Nephron progenitor cell (in vitro differentiated cells): ENCODE measurements around the gene NISCH.

Experiments used
- DNase-seq: peaks from one replicate; pipeline ENCODE4 v3.0.0; 2021
- H3K27ac Mint-ChIP-seq: 2 replicates; pipeline ENCODE4 v1.8.0; 2021; ENCODE audit warnings: mild to moderate bottlenecking, moderate library complexity, mixed read lengths
- H3K27me3 Mint-ChIP-seq: 2 replicates; pipeline ENCODE4 v1.8.0; 2021; ENCODE audit warnings: mild to moderate bottlenecking, low read depth, mixed read lengths; ENCODE audit not compliant: poor library complexity
- H3K36me3 Mint-ChIP-seq: 2 replicates; pipeline ENCODE4 v1.8.0; 2021; ENCODE audit warnings: low read depth, mixed read lengths
- H3K4me1 Mint-ChIP-seq: 2 replicates; pipeline ENCODE4 v1.8.0; 2021; ENCODE audit warnings: mixed read lengths
- H3K4me3 Mint-ChIP-seq: 2 replicates; pipeline ENCODE4 v1.8.0; 2021; ENCODE audit warnings: mild to moderate bottlenecking, moderate library complexity, mixed read lengths
- H3K9me3 Mint-ChIP-seq: 2 replicates; pipeline ENCODE4 v1.8.0; 2021; ENCODE audit warnings: mild to moderate bottlenecking, moderate library complexity, mixed read lengths
- TF ChIP-seq, protein P1 (sequence below): fragments of 200-600 bp; sonication (generic); IDR thresholded peaks from 2 replicates; pipeline ENCODE4 v1.5.0; 2021; ENCODE audit warnings: antibody characterized with exemption

NISCH gene

DNA sequence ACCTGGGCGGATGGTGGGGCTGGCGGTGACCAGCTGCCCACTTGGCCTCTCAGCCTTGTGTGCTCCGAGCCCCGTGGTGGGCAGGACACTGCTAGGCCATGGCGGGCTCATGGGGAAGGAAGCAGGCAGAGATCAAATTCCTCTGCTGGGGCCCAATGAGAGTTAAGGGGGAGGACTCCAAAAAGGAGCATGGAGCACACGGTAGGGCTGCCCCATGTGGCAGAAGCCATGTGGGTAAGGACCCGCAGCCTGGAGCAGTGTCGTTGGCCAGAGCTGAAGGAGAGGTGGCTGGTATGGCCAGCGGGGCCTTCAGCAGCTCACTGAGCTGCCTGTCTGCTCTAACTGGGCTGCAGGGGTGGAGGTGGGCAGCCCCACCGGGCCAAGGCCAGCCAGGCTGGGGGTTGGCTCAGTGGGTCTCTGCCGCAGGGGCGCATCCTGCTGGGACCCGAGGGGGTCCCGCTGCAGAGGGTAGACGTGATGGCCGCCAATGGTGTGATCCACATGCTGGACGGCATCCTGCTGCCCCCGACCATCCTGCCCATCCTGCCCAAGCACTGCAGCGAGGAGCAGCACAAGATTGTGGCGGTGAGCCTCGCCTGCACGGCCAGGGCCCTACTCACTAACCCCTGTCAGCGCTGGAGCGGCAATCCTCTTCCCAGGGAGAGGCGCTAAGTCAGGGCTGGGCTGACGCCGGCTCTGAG is 51.0 kb downstream of the NISCH start:
- no peaks in the 10 kb centered on the region for H3K9me3 Mint-ChIP-seq
- peaks cover 5% of the 10 kb centered on the region for H3K27me3 Mint-ChIP-seq
- no peak overlapping the region for H3K27ac Mint-ChIP-seq
- no peak for DNase-seq
- no peak overlapping the region for H3K4me3 Mint-ChIP-seq
- H3K36me3 Mint-ChIP-seq: no peaks in the 10 kb centered on the region
- TF ChIP-seq, protein P1, sequence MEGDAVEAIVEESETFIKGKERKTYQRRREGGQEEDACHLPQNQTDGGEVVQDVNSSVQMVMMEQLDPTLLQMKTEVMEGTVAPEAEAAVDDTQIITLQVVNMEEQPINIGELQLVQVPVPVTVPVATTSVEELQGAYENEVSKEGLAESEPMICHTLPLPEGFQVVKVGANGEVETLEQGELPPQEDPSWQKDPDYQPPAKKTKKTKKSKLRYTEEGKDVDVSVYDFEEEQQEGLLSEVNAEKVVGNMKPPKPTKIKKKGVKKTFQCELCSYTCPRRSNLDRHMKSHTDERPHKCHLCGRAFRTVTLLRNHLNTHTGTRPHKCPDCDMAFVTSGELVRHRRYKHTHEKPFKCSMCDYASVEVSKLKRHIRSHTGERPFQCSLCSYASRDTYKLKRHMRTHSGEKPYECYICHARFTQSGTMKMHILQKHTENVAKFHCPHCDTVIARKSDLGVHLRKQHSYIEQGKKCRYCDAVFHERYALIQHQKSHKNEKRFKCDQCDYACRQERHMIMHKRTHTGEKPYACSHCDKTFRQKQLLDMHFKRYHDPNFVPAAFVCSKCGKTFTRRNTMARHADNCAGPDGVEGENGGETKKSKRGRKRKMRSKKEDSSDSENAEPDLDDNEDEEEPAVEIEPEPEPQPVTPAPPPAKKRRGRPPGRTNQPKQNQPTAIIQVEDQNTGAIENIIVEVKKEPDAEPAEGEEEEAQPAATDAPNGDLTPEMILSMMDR: no peak
- H3K4me1 Mint-ChIP-seq: peaks cover 8% of the 10 kb centered on the region

GRCh38 chr3:52507359-52507758 is 52.0 kb downstream of the NISCH start:
- peak overlapping the region; percentile 54 for H3K27ac Mint-ChIP-seq
- H3K4me1 Mint-ChIP-seq: peaks cover 8% of the 10 kb centered on the region
- no peaks in the 10 kb centered on the region for H3K9me3 Mint-ChIP-seq
- TF ChIP-seq, protein P1: no peak
- H3K36me3 Mint-ChIP-seq: no peaks in the 10 kb centered on the region
- H3K4me3 Mint-ChIP-seq: no peak overlapping the region
- H3K27me3 Mint-ChIP-seq: peaks cover 5% of the 10 kb centered on the region
- DNase-seq: no peak

GRCh38 chr3:52509753-52510328 is 54.4 kb downstream of the NISCH start:
- H3K27ac Mint-ChIP-seq: no peak overlapping the region
- H3K36me3 Mint-ChIP-seq: no peaks in the 10 kb centered on the region
- peaks cover 8% of the 10 kb centered on the region for H3K4me1 Mint-ChIP-seq
- peaks cover 5% of the 10 kb centered on the region for H3K27me3 Mint-ChIP-seq
- DNase-seq: no peak
- H3K9me3 Mint-ChIP-seq: no peaks in the 10 kb centered on the region
- TF ChIP-seq, protein P1: no peak
- H3K4me3 Mint-ChIP-seq: no peak overlapping the region

DNA sequence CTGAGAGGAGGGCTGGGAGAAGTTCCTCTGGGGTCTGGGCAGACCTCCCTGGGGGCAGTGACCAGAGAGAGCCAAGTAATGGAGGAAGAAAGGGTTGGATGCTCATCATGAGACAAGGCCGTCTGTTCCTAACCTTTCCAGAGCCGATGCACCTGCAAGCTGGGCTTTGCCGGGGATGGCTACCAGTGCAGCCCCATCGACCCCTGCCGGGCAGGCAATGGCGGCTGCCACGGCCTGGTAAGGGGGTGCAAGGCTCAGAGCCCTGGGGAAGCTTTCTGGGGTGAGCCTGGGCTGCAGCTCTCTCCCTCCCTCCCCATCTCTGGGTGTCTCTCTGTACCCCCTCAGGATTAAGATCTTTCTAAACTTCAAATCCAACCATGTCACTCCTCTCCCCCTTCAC is 56.1 kb downstream of the NISCH start:
- TF ChIP-seq, protein P1: no peak
- peaks cover 8% of the 10 kb centered on the region for H3K27me3 Mint-ChIP-seq
- H3K4me3 Mint-ChIP-seq: no peak overlapping the region
- H3K9me3 Mint-ChIP-seq: no peaks in the 10 kb centered on the region
- no peak overlapping the region for H3K27ac Mint-ChIP-seq
- H3K4me1 Mint-ChIP-seq: peaks cover 14% of the 10 kb centered on the region
- DNase-seq: no peak
- no peaks in the 10 kb centered on the region for H3K36me3 Mint-ChIP-seq

DNA sequence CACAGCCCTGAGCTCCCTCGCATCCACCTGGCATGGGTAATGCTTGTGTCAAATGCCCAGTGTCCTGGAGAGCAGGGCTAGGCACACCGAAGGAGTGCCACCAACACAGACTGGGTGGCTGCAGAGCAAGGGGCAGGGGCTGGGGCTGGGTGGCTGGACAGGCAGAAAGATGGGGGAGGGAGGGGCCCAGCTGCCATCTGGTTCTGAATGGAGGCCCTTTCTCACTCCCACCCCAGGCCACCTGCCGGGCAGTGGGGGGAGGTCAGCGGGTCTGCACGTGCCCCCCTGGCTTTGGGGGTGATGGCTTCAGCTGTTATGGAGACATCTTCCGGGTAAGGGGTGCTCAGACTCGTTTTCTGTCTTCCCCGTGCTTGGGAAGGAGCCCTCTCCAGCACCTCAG is 56.7 kb downstream of the NISCH start:
- DNase-seq: no peak
- TF ChIP-seq, protein P1: no peak
- H3K36me3 Mint-ChIP-seq: no peaks in the 10 kb centered on the region
- no peak overlapping the region for H3K4me3 Mint-ChIP-seq
- H3K27ac Mint-ChIP-seq: peak overlapping the region; percentile 19
- peaks cover 11% of the 10 kb centered on the region for H3K4me1 Mint-ChIP-seq
- H3K27me3 Mint-ChIP-seq: peaks cover 8% of the 10 kb centered on the region
- H3K9me3 Mint-ChIP-seq: no peaks in the 10 kb centered on the region

- Mint-ChIP-seq H3K27me3 (peaks cover 8% of the 10 kb centered on the region), H3K27ac (no peak overlapping the region), H3K36me3 (no peaks in the 10 kb centered on the region), H3K9me3 (no peaks in the 10 kb centered on the region), H3K4me1 (peaks cover 6% of the 10 kb centered on the region), H3K4me3 (no peak overlapping the region)
- TF ChIP-seq, protein P1: no peak
- no peak for DNase-seq
Observed at GRCh38 chr3:52512727-52513126, 57.3 kb downstream of the NISCH start.
